IMR-90 (cell line): ENCODE results near the gene SERPINE2.

Experiments
- CTCF ChIP-seq: conservative IDR thresholded peaks from 2 replicates; pipeline ENCODE4 v1.5.1; 2012; ENCODE audit warnings: mild to moderate bottlenecking, low read depth, low read length, improper control_type of control experiment
- RAD21 ChIP-seq: IDR thresholded peaks from 2 replicates; pipeline ENCODE4 v1.6.1; 2012; ENCODE audit warnings: low read length, improper control_type of control experiment

- TF ChIP-seq CTCF = no peak
- TF ChIP-seq RAD21 = no peak
Measured at GRCh38 chr2:224029876-224030275, 9.2 kb downstream of the SERPINE2 start.
